ENCODE measurements around the gene XKR7.

Gene XKR7

DNA sequence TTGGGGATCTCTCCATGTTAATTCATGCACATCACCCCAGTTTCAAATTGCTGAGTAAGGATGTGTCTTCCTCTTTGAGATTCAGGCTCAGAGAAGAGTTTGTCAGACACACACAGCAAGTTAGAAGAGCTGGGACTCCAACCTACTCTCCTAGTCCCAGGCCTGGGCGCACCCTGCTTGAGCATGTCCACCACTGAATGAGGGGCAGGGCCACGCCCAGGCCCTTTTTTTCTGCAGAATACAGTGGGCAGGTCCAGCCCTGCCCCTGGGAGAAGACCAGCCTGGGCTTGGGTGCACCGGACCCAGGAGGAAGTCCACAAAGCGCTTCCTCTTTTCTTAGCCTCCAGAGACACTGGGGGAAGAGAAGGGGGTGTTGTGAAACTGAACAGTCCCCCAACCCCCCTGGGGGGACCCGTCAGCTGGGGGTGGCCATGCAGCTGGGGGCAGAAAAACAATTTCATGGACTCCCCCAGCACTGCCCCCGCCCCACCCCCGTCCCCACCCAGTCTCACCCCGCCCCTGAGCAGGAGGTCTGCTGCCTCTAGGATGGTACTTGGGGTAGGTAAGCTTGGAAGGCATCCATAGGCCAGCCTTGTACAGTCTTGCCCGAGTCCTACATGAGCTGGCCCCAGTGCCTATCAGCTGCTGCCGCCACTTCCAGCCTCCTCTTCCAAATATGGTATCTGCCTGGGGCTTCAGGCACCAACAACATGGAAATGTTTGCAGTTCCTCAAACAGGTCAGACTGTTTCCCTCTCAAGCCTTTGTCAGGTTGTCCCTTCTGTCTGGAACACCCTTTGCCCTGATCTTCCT lies 72.4 kb downstream of the XKR7 start:
- no peak for DNase-seq (ENCODE audit: low spot score)

DNA sequence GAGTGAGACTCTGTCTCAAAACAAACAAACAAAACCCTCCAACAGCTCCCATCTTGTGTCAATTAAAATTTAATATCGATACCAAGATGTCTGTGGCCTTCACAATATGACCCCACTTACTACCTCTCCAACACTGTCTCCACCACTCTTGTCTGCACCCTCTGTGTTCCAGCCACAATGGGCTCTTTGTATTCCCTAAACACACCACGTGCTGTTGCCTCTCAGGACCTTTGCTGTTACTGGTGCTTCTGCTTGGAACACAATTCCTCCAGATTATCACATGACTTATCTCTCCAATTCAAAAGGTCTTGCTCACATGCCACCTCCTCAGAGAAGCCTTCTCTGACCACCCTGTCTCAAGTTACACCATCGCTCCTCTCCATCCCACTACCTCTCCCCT lies 78.0 kb downstream of the XKR7 start:
- no peak for DNase-seq (ENCODE audit: low spot score)

GRCh38 chr20:32050324-32050841 lies 82.4 kb downstream of the XKR7 start:
- DNase-seq (ENCODE audit: low spot score): no peak

- no peak for DNase-seq (ENCODE audit: low spot score)
Measured at GRCh38 chr20:32050851-32051556, 83.1 kb downstream of the XKR7 start.

DNA sequence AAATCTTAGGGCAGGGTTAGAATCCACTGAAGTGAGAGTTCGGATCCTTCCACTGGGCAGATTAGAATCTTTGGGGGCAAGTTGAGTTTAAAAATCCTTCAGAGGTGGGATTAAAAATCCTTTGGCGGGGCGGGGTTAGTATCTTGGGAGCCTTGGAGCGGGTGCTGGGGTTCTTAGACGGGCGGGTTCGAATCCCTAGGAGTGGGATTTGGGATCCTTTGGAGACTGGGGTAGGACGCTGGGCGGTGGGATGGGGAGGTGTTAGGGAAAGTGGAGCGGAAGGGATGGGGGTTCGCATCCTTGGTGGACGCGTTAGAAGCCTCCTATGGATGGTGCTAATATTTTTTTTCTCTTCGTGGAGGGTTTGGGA lies 83.8 kb downstream of the XKR7 start:
- no peak for DNase-seq (ENCODE audit: low spot score)

DNA sequence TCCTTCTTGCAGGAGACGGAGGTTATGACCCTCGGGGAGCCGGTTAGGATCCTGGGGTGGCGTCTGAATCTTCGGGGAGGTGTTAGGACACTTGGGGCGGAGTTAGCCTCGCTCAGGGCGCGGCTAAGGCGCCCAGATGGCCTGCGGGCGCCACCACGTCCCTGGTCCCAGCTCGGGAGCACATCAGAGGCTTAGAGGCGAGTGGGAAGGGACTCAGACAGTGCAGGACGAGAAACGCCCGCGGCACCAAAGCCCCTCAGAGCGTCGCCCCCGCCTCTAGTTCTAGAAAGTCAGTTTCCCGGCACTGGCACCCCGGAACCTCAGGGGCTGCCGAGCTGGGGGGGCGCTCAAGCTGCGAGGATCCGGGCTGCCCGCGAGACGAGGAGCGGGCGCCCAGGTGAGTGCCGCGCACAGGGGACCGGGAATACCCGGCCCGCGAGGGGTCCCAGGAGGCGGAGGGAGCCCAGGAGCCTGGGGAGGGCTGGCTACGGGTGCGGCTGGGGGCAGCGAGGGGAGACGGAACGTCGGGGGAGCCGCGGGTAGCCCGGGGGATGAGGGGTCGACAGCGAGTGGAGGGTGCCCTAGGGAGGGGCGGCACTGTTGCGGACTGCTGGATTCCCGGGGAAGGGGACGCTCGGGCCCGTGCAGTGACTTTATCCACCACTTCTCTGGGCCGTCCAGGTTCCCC lies 84.3 kb downstream of the XKR7 start, which contains the start of gene HCK:
Gene HCK, plus strand, starts transcription at position 153 of the 688 bp plus-strand sequence.
- DNase-seq (ENCODE audit: low spot score): no peak

- DNase-seq (ENCODE audit: low spot score): no peak
Measured at GRCh38 chr20:32052778-32053362, 84.9 kb downstream of the XKR7 start.

Measured in CD4-positive, alpha-beta T cell treated with Interleukin-15 for 4 hours (primary cell).